Loucy (cell line): Measurements from ENCODE around the gene TSHZ2.

Experiments used
- EZH2phosphoT487 ChIP-seq: fragments of 200-600 bp; IDR thresholded peaks from 2 replicates; pipeline ENCODE4 v1.6.1; 2018; ENCODE audit warnings: antibody characterized with exemption, mild to moderate bottlenecking, moderate library complexity, borderline replicate concordance
- TF ChIP-seq, protein P1 (sequence below): fragments of 200-600 bp; sonication (generic); conservative IDR thresholded peaks from 2 replicates; pipeline ENCODE4 v1.5.1; 2014; ENCODE audit warnings: mild to moderate bottlenecking, antibody characterized with exemption, low read length

DNA sequence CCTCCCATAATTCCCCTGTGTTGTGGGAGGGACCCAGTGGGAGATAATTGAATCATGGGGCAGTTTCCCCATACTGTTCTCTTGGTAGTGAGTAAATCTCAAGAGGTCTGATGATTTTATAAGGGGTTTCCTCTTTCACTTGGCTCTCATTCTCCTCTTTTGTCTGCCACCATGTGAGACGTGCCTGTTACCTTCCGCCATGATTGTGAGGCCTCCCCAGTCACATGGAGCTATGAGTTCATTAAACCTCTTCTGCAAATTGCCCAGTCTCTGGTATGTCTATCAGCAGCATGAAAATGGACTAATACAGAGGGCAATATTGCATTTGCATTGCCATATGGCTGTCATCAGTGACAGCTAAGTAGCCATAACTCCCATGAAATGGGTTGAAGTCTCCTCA is 558.3 kb downstream of the TSHZ2 start:
- TF ChIP-seq, protein P1, sequence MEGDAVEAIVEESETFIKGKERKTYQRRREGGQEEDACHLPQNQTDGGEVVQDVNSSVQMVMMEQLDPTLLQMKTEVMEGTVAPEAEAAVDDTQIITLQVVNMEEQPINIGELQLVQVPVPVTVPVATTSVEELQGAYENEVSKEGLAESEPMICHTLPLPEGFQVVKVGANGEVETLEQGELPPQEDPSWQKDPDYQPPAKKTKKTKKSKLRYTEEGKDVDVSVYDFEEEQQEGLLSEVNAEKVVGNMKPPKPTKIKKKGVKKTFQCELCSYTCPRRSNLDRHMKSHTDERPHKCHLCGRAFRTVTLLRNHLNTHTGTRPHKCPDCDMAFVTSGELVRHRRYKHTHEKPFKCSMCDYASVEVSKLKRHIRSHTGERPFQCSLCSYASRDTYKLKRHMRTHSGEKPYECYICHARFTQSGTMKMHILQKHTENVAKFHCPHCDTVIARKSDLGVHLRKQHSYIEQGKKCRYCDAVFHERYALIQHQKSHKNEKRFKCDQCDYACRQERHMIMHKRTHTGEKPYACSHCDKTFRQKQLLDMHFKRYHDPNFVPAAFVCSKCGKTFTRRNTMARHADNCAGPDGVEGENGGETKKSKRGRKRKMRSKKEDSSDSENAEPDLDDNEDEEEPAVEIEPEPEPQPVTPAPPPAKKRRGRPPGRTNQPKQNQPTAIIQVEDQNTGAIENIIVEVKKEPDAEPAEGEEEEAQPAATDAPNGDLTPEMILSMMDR: no peak
- TF ChIP-seq EZH2phosphoT487: no peak
